A673 (cell line): ENCODE measurements around the gene GRIFIN.

Experiments used
- EZH2 ChIP-seq: fragments of 200-600 bp; sonication (generic); IDR thresholded peaks from 2 replicates; pipeline ENCODE4 v1.6.1; 2017; ENCODE audit warnings: borderline replicate concordance, low read depth, mild to moderate bottlenecking, mixed read lengths, antibody characterized with exemption, low read length; ENCODE audit not compliant: poor library complexity, severe bottlenecking
- TF ChIP-seq, protein P1 (sequence below): fragments of 300-800, 200-600 bp; sonication (generic); conservative IDR thresholded peaks from 2 replicates; pipeline ENCODE4 v1.5.1; 2017; ENCODE audit warnings: low read depth, mild to moderate bottlenecking, antibody characterized with exemption, low read length, moderate library complexity, mixed read lengths

DNA sequence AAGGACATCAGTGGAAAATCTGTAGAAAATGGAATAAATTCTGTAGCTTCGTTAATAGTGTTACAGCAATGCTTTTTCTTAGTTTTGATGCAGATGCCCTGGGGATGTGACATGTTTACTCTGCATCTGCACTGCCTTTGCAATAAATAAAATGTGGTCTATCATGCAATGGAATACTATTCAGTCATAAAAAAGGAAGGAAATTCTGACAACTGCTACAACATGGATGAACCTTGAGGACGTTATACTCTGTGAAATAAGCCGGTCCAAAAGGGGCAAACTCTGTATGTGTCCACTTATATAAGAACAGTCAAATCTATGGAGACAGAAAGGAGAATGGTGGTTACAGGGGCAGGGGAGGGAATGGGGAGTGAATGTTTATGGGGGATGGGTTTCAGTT lies 13.5 kb downstream of the GRIFIN start:
- TF ChIP-seq, protein P1, sequence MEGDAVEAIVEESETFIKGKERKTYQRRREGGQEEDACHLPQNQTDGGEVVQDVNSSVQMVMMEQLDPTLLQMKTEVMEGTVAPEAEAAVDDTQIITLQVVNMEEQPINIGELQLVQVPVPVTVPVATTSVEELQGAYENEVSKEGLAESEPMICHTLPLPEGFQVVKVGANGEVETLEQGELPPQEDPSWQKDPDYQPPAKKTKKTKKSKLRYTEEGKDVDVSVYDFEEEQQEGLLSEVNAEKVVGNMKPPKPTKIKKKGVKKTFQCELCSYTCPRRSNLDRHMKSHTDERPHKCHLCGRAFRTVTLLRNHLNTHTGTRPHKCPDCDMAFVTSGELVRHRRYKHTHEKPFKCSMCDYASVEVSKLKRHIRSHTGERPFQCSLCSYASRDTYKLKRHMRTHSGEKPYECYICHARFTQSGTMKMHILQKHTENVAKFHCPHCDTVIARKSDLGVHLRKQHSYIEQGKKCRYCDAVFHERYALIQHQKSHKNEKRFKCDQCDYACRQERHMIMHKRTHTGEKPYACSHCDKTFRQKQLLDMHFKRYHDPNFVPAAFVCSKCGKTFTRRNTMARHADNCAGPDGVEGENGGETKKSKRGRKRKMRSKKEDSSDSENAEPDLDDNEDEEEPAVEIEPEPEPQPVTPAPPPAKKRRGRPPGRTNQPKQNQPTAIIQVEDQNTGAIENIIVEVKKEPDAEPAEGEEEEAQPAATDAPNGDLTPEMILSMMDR: no peak
- TF ChIP-seq EZH2: no peak
